HG03045 (cell line): ENCODE measurements around the gene HSPB1.
"Not testable (repeated sequence)": the region's sequence is repeated elsewhere in the genome, so short reads cannot be mapped to it uniquely, and the experiment has no call there.

Source experiments
- ATAC-seq: cut with Tn5 transposase; IDR thresholded peaks from one replicate; pipeline ENCODE4 v1.9.1; 2021; ENCODE audit warnings: mild to moderate bottlenecking, moderate library complexity; ENCODE audit not compliant: unreplicated experiment

The HSPB1 gene

GRCh38 chr7:76303202-76304147, 1.0 kb downstream of the HSPB1 start:
- ATAC-seq = peak; percentile 40

GRCh38 chr7:76304888-76305375, 2.5 kb downstream of the HSPB1 start:
- no peak for ATAC-seq

- ATAC-seq = not testable (repeated sequence)
These were observed 6.4 kb downstream of the HSPB1 start for GRCh38 chr7:76308874-76309273.

DNA sequence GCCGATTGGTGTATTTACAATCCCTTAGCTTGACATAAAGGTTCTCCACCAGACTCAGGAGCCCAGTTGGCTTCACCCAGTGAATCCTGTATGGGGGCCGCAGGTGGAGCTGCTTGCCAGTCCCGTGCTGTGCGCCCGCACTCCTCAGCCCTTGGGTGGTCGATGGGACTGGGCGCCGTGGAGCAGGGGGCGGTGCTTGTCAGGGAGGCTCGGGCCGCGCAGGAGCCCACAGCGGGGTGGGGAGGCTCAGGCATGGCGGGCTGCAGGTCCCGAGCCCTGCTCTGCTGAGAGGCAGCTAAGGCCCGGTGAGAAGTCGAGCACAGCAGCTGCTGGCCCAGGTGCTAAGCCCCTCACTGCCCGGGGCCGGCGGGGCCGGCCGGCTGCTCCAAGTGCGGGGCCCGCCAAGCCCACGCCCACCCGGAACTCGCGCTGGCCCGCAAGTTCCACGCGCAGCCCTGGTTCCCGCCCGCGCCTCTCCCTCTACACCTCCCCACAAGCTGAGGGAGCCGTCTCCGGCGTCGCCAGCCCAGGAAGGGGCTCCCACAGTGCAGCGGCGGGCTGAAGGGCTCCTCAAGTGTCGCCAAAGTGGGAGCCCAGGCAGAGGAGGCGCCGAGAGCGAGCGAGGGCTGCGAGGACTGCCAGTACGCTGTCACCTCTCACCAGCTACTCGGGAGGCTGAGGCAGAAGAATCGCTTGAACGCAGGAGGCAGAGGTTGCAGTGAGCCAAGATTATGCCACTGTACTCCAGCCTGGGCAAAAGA, 7.0 kb downstream of the HSPB1 start:
- ATAC-seq = not testable (repeated sequence)

DNA sequence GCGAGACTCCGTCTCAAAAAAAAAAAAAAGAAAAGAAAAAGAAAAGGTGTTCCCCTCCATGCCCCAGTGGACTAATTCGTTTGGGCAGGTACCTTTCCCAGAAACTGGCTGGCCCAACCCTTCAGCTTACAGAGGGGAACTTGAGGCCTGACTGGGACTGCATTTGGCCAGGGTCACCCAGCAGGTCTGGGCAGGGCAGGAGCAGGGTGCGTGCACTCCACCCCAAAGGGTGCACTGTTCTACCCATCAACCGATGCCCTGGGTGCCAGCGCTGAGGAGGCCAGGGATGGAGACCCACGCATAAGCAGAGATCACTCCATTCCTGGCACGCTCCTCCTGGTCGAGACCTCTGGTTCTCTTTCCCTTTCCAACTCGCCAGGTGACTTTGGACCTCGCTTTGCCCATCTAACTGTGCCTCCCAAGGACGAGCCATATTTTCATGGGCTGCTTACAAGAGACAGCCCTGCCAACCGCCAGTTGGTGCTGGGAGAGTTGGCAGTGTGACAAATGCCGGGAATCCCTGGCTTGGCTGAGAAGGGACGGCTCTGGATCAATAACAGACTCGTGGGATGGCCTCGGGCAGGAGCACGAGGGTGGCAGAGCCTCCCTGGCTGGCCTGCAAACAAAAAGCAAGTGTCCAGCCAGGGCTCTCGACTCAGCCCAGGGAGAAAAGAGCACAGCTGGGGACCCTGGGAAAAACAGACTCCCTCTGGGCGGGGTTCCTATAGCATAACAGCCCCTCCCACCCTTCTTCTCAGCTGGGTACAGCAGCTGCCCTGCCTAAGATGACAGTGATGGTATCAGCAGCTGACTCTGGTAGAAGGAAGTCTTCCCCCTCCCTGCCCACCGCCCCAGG, 7.9 kb downstream of the HSPB1 start:
- ATAC-seq = no peak

- not testable (repeated sequence) for ATAC-seq
These were observed 9.4 kb downstream of the HSPB1 start for GRCh38 chr7:76311838-76312237.

GRCh38 chr7:76314042-76314721, 11.7 kb downstream of the HSPB1 start:
- peak; percentile 33 for ATAC-seq

- not testable (repeated sequence) for ATAC-seq
These were observed 12.3 kb downstream of the HSPB1 start for GRCh38 chr7:76314740-76315139.

DNA sequence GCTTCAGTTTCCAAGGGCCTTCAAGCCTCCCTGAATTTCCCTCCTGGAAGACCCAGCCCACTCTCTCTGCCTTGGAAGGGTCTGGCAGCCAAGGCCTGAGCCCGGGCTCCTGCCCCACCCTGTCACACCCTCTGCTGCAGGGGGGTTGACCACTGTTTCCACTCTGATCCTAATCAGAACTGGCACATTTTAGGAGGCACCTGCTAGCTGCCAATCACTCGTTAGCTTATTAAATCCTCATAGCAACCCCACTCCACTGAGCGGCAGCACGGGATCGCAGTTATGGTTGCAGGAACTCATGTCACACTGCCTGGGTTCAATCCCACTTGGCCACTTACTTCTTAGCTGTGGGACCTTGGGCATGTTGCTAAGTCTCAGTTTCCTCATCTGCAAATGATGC, 12.9 kb downstream of the HSPB1 start:
- ATAC-seq = no peak

GRCh38 chr7:76316984-76317781, 14.7 kb downstream of the HSPB1 start:
- ATAC-seq = no peak

GRCh38 chr7:76317782-76318487, 15.5 kb downstream of the HSPB1 start:
- peak; percentile 90 for ATAC-seq

DNA sequence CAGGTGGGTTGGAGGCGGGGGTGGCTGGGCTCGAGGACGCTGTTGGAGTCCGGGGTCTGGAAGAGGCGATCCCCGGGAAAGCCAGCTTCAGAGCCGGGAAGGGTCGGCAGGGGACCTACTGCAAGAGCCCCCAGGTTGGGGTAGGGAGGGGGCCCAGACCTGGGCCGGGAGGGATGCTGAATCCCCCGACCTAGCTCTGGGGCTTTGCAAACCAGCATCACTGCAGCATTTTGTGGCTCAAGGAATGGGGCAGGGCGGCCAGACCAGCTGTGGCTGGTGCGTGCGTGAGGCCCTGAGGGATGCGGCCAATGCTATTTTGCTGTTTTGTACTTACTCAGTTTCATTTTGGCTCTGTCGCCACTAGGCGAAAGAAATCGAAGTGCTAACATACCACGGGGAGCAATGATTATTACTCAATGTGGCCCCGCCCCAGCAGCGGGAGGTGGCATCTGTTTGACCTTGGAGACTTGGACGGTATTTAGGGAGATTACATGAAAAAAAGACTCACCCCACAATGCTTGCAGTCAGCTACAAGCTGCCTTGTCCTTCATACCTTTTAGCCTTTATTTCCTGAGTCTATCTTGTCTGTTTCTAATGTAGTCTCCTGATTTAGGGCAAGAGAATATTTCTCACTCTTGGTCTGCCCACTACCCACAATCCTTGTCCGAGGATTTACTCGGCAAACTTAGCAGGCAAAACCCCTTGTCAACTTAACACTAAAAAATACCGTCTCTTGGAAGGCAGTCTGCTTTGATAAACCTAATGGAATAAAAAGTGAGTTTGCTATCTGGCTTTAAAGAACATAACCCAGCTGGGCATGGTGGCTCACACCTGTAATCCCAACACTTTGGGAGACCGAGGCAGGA, 16.2 kb downstream of the HSPB1 start:
- ATAC-seq = peak; percentile 40

DNA sequence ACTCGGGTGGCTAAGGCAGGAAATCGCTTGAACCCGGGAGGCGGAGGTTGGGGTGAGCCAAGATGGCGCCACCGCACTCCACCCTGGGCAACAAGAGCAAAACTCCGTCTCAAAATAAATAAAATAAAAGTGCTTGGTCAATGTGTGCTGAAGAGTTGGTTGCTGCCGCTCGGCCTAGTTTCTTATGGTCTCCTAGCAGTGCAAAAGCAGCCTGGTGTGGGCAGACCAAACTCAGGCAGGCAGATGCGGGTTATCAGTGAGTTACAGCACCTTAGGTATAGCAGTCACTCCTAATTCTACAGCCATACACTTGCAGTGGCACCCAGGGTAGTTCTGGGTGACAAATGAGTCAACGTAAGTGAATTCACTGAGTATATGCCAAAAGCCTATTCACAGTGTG, 22.6 kb downstream of the HSPB1 start:
- ATAC-seq = no peak

DNA sequence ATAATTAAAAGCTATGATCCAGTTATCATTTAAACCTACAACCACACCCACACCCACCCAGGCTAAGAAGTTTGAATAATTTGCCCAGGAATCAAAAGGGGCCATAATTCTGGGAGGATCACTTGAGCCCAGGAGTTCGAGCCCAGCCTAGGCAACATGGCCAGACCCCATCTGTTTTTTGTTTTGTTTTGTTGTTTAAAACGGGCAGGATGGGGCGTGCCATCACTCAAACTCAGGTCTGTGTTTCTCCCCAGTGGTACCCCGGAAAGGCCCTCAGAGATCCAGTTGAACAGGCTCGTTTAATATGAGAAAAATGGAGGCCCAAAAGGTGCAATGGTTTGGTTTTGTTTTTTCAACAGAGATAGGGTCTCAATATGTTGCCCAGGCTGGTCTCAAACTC, 23.3 kb downstream of the HSPB1 start:
- no peak for ATAC-seq

GRCh38 chr7:76326646-76327233, 24.3 kb downstream of the HSPB1 start:
- no peak for ATAC-seq

DNA sequence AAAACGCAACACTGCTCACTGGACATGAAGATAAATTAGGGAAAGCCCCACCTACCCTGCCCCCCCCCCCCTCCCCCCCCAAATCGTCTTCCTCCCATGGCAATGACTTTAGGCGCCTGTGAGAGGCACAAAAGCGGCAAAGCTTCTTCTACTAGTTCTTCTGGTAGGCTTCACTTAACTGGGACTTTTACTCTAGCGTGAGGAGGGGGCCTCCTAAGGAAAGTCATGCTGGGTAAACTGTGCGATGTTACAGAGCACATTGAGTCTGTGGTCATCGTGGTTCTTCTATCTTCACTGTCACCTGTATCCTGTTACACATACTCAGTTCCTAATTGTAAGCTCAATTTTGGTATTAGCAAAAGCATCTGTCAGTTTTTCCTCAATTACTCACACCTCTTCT, 25.1 kb downstream of the HSPB1 start:
- no peak for ATAC-seq

GRCh38 chr7:76328389-76328788, 25.9 kb downstream of the HSPB1 start:
- ATAC-seq = no peak
